ENCODE data around the gene USP32.
"Not testable (repeated sequence)": the region's sequence is repeated elsewhere in the genome, so short reads cannot be mapped to it uniquely, and the experiment has no call there.

USP32 gene

GRCh38 chr17:60410001-60410400 is 18.1 kb upstream of the USP32 start:
- DNase-seq (ENCODE audit: low read depth): no peak

- no peak for DNase-seq (ENCODE audit: low read depth)
Observed at GRCh38 chr17:60406887-60407286, 15.0 kb upstream of the USP32 start.

GRCh38 chr17:60403962-60404361 is 12.0 kb upstream of the USP32 start:
- DNase-seq (ENCODE audit: low read depth): no peak

GRCh38 chr17:60403523-60403810 is 11.5 kb upstream of the USP32 start:
- no peak for DNase-seq (ENCODE audit: low read depth)

- no peak for DNase-seq (ENCODE audit: low read depth)
Observed at GRCh38 chr17:60401819-60402218, 9.9 kb upstream of the USP32 start.

- DNase-seq (ENCODE audit: low read depth): no peak
Observed at GRCh38 chr17:60398227-60398959, 6.5 kb upstream of the USP32 start.

- DNase-seq (ENCODE audit: low read depth): no peak
Observed at GRCh38 chr17:60396412-60396811, 4.5 kb upstream of the USP32 start.

- DNase-seq (ENCODE audit: low read depth): no peak
Observed at GRCh38 chr17:60395508-60396065, 3.7 kb upstream of the USP32 start.

GRCh38 chr17:60393840-60394723 is 2.1 kb upstream of the USP32 start:
- DNase-seq (ENCODE audit: low read depth): no peak

GRCh38 chr17:60392845-60393702 is 1.1 kb upstream of the USP32 start:
- peak; percentile 72 for DNase-seq (ENCODE audit: low read depth)

GRCh38 chr17:60391471-60392041 is 377 bp downstream of the USP32 start:
- DNase-seq (ENCODE audit: low read depth): peak; percentile 47

GRCh38 chr17:60390925-60391470 is 935 bp downstream of the USP32 start:
- peak; percentile 56 for DNase-seq (ENCODE audit: low read depth)

- peak; percentile 79 for DNase-seq (ENCODE audit: low read depth)
Observed at GRCh38 chr17:60390186-60390585, 1.7 kb downstream of the USP32 start.

GRCh38 chr17:60388742-60389141 is 3.2 kb downstream of the USP32 start:
- DNase-seq (ENCODE audit: low read depth): no peak

- DNase-seq (ENCODE audit: low read depth): no peak
Observed at GRCh38 chr17:60387666-60388065, 4.3 kb downstream of the USP32 start.

- no peak for DNase-seq (ENCODE audit: low read depth)
Observed at GRCh38 chr17:60386147-60387058, 5.5 kb downstream of the USP32 start.

- DNase-seq (ENCODE audit: low read depth): not testable (repeated sequence)
Observed at GRCh38 chr17:60384921-60385320, 7.0 kb downstream of the USP32 start.

- no peak for DNase-seq (ENCODE audit: low read depth)
Observed at GRCh38 chr17:60383379-60383778, 8.6 kb downstream of the USP32 start.

- no peak for DNase-seq (ENCODE audit: low read depth)
Observed at GRCh38 chr17:60381958-60382357, 10.0 kb downstream of the USP32 start.

GRCh38 chr17:60379461-60379860 is 12.5 kb downstream of the USP32 start:
- DNase-seq (ENCODE audit: low read depth): not testable (repeated sequence)

Measured in ELR (cell line).